H1 (cell line): ENCODE measurements around the gene CLDN7. TPM values are rescaled to one million over a fixed set of nuclear protein-coding genes. Genes with fewer than 3 reads are reported as not detected.
A peak's percentile ranks its signal among the peaks of the same experiment; 100 is the strongest.

Source experiments
- CTCF ChIA-PET: fragments of 300-600 bp; sonication (Branson Sonifier 250); formaldehyde crosslinking; loops from one replicate; lab custom pipeline; 2021; ENCODE audit not compliant: partially characterized antibody; lab: Charles Lee
- POLR2A ChIA-PET: fragments of 300-600 bp; sonication (Branson Sonifier 250); formaldehyde crosslinking; loops from one replicate; lab custom pipeline; 2021; ENCODE audit warnings: inconsistent platforms; ENCODE audit not compliant: partially characterized antibody; lab: Charles Lee
- DNase-seq, 2 experiments: peaks; one replicate each; pipeline versions ENCODE4 v3.0.0 to v3.0.0-alpha.2; 2010 to 2022; ENCODE audit warnings: low spot score in 2 of 2, low read depth in 1 of 2, mixed read lengths in 1 of 2
- FAIRE-seq: peaks from 2 replicates; lab custom pipeline; 2011; peaks lifted over from hg19 to GRCh38; lab: Jason Lieb, UNC
- H2AFZ ChIP-seq: 2 replicates; pipeline ENCODE4 v1.8.1; 2012; ENCODE audit warnings: low read length, inconsistent platforms
- H2AK5ac ChIP-seq: 2 replicates; pipeline ENCODE4 v1.6.1; 2013; ENCODE audit warnings: low read depth, low read length
- H2BK120ac ChIP-seq: replicated peaks from 2 replicates; pipeline ENCODE3; 2013; ENCODE audit warnings: low read depth, low read length, inconsistent platforms
- H2BK12ac ChIP-seq: 2 replicates; pipeline ENCODE4 v1.6.1; 2013; ENCODE audit warnings: low read depth, low read length
- H2BK15ac ChIP-seq: 2 replicates; pipeline ENCODE4 v1.6.1; 2013; ENCODE audit warnings: low read length
- H2BK20ac ChIP-seq: 2 replicates; pipeline ENCODE4 v1.6.1; 2013; ENCODE audit warnings: low read length
- H2BK5ac ChIP-seq: 2 replicates; pipeline ENCODE4 v1.6.1; 2013; ENCODE audit warnings: low read depth, low read length
- H3K14ac ChIP-seq: 2 replicates; pipeline ENCODE4 v1.6.1; 2013; ENCODE audit warnings: inconsistent platforms; ENCODE audit not compliant: insufficient read length
- H3K18ac ChIP-seq: 2 replicates; pipeline ENCODE4 v1.6.1; 2013; ENCODE audit warnings: low read length; ENCODE audit errors: extremely low read depth
- H3K23ac ChIP-seq: 2 replicates; pipeline ENCODE4 v1.6.1; 2013; ENCODE audit warnings: inconsistent platforms; ENCODE audit not compliant: insufficient read length
- H3K23me2 ChIP-seq: 2 replicates; pipeline ENCODE4 v1.6.1; 2013; ENCODE audit warnings: low read depth, low read length
- H3K27ac ChIP-seq: 2 replicates; pipeline ENCODE4 v1.6.1; 2011; ENCODE audit warnings: low read depth, low read length, inconsistent platforms
- H3K27me3 ChIP-seq, 4 experiments: replicated peaks in 1 of 4; 1 replicate in 1 of 4; 2 replicates in 3 of 4; pipeline versions ENCODE4 v1.6.1 to v1.8.1; 2011 to 2013; ENCODE audit warnings: low read length in 3 of 4, mild to moderate bottlenecking in 3 of 4, inconsistent platforms in 2 of 4, mixed read lengths in 2 of 4, moderate library complexity in 1 of 4; ENCODE audit not compliant: control insufficient read depth in 3 of 4, insufficient read depth in 3 of 4; ENCODE audit errors: extremely low read depth in 1 of 4
- H3K36me3 ChIP-seq, 4 experiments: 2 replicates each; pipeline versions ENCODE4 v1.6.1 to v1.8.1; 2011 to 2013; ENCODE audit warnings: mild to moderate bottlenecking in 4 of 4, low read length in 3 of 4, moderate library complexity in 2 of 4, control low read depth in 1 of 4, inconsistent platforms in 1 of 4; ENCODE audit not compliant: insufficient read depth in 4 of 4, control insufficient read depth in 2 of 4
- H3K4ac ChIP-seq: replicated peaks from 2 replicates; pipeline ENCODE3; 2013; ENCODE audit warnings: low read length, low read depth, mixed read lengths, inconsistent platforms; ENCODE audit not compliant: insufficient read length
- H3K4me1 ChIP-seq, 4 experiments: replicated peaks in 1 of 4; 1 replicate in 1 of 4; 2 replicates in 3 of 4; pipeline versions ENCODE4 v1.6.1 to v1.8.1; 2011 to 2013; ENCODE audit warnings: low read length in 3 of 4, inconsistent platforms in 2 of 4, mixed read lengths in 1 of 4; ENCODE audit not compliant: insufficient read depth in 4 of 4, control insufficient read depth in 3 of 4
- H3K4me2 ChIP-seq, 2 experiments: 2 replicates each; pipeline versions ENCODE4 v1.6.1 to v1.8.1; 2011 to 2013; ENCODE audit warnings: low read depth in 2 of 2, low read length in 2 of 2, control low read depth in 1 of 2, inconsistent platforms in 1 of 2, mild to moderate bottlenecking in 1 of 2; ENCODE audit not compliant: insufficient read depth in 1 of 2
- H3K4me3 ChIP-seq, 4 experiments: fragments of 200-600, 300-600 bp in 1 of 4; sonication (generic), shearing (Covaris generic), sonication (Bioruptor Twin) in 1 of 4; 2 replicates each; pipeline versions ENCODE4 v1.5.1 to v1.8.1; 2011 to 2016; ENCODE audit warnings: low read length in 4 of 4, low read depth in 3 of 4, control low read depth in 2 of 4, inconsistent platforms in 2 of 4, mild to moderate bottlenecking in 2 of 4, mixed read lengths in 1 of 4, moderate library complexity in 1 of 4; ENCODE audit not compliant: insufficient read depth in 2 of 4; ENCODE audit errors: extremely low read depth in 1 of 4
- H3K56ac ChIP-seq: replicated peaks from 2 replicates; pipeline ENCODE3; 2013; ENCODE audit warnings: low read depth, mild to moderate bottlenecking, mixed read lengths, low read length, inconsistent platforms; ENCODE audit not compliant: insufficient read length
- H3K79me1 ChIP-seq: 2 replicates; pipeline ENCODE4 v1.6.1; 2013; ENCODE audit warnings: low read depth, low read length, control low read depth
- H3K79me2 ChIP-seq, 2 experiments: 2 replicates each; pipeline versions ENCODE4 v1.6.1 to v1.8.1; 2012 to 2013; ENCODE audit warnings: low read length in 2 of 2, mild to moderate bottlenecking in 2 of 2, inconsistent platforms in 1 of 2; ENCODE audit not compliant: insufficient read depth in 2 of 2, control insufficient read depth in 1 of 2
- H3K9ac ChIP-seq, 4 experiments: replicated peaks in 1 of 4; 1 replicate in 1 of 4; 2 replicates in 3 of 4; pipeline versions ENCODE4 v1.6.1 to v1.8.1; 2011 to 2013; ENCODE audit warnings: low read depth in 3 of 4, low read length in 3 of 4, control low read depth in 2 of 4, mild to moderate bottlenecking in 2 of 4, moderate library complexity in 2 of 4, inconsistent platforms in 1 of 4; ENCODE audit errors: extremely low read depth in 1 of 4
- H3K9me3 ChIP-seq, 2 experiments: 2 replicates each; pipeline versions ENCODE4 v1.6.1 to v1.8.1; 2012 to 2013; ENCODE audit warnings: mild to moderate bottlenecking in 2 of 2, moderate library complexity in 2 of 2, control low read depth in 1 of 2, inconsistent platforms in 1 of 2, low read depth in 1 of 2, low read length in 1 of 2, mixed read lengths in 1 of 2; ENCODE audit not compliant: insufficient read depth in 2 of 2
- H4K20me1 ChIP-seq, 2 experiments: replicated peaks in 1 of 2; 2 replicates each; pipeline versions ENCODE3 to v1.8.1; 2011 to 2013; ENCODE audit warnings: inconsistent platforms in 2 of 2, low read length in 2 of 2, mild to moderate bottlenecking in 1 of 2; ENCODE audit not compliant: insufficient read depth in 2 of 2, control insufficient read depth in 1 of 2
- H4K5ac ChIP-seq: 2 replicates; pipeline ENCODE4 v1.6.1; 2013; ENCODE audit warnings: low read length, low read depth, mixed read lengths, inconsistent platforms; ENCODE audit not compliant: insufficient read length
- H4K8ac ChIP-seq: 2 replicates; pipeline ENCODE4 v1.8.0; 2013; ENCODE audit warnings: mild to moderate bottlenecking, moderate library complexity, low read length, inconsistent platforms; ENCODE audit not compliant: insufficient read depth; ENCODE audit errors: extremely low read depth
- H4K91ac ChIP-seq: replicated peaks from 2 replicates; pipeline ENCODE3; 2013; ENCODE audit warnings: low read length, mixed read lengths, inconsistent platforms; ENCODE audit not compliant: insufficient read length
- CHD2 ChIP-seq: IDR thresholded peaks from 2 replicates; pipeline ENCODE4 v1.6.1; 2012; ENCODE audit warnings: low read length, improper control_type of control experiment
- GABPA ChIP-seq: IDR thresholded peaks from 2 replicates; pipeline ENCODE4 v1.6.1; 2011; ENCODE audit warnings: mild to moderate bottlenecking, low read length, moderate library complexity, borderline replicate concordance; ENCODE audit not compliant: insufficient read depth
- HDAC2 ChIP-seq, 2 experiments: fragments of 300-600 bp in 1 of 2; sonication (generic) in 1 of 2; IDR thresholded peaks; 2 replicates each; pipeline ENCODE4 v1.6.1; 2011 to 2012; ENCODE audit warnings: low read depth in 2 of 2, low read length in 2 of 2, mild to moderate bottlenecking in 2 of 2, moderate library complexity in 2 of 2, borderline replicate concordance in 1 of 2, inconsistent platforms in 1 of 2
- POLR2A ChIP-seq, 2 experiments: IDR thresholded peaks; 1 replicate in 1 of 2; 2 replicates in 1 of 2; pipeline ENCODE4 v1.6.1; 2011; ENCODE audit warnings: low read depth in 2 of 2, low read length in 2 of 2, mild to moderate bottlenecking in 2 of 2; ENCODE audit errors: control extremely low read depth in 1 of 2
- POLR2AphosphoS5 ChIP-seq: IDR thresholded peaks from 2 replicates; pipeline ENCODE4 v1.6.1; 2011; ENCODE audit warnings: low read depth, low read length
- SP4 ChIP-seq: IDR thresholded peaks from 2 replicates; pipeline ENCODE4 v1.6.1; 2012; ENCODE audit warnings: low read length, inconsistent platforms
- TAF1 ChIP-seq: IDR thresholded peaks from 2 replicates; pipeline ENCODE4 v1.6.1; 2011; ENCODE audit warnings: mild to moderate bottlenecking, low read depth, low read length
- YY1 ChIP-seq: IDR thresholded peaks from 2 replicates; pipeline ENCODE4 v1.6.1; 2011; ENCODE audit warnings: low read depth, mild to moderate bottlenecking, low read length
- WGBS, 2 experiments: shearing (Covaris generic) in 1 of 2; methylation state at CpG; one replicate each; pipeline versions ENCODE4 v1.1.6 to v1.1.7; 2013 to 2015; ENCODE audit warnings: low lambda C conversion rate in 2 of 2, mixed read lengths in 2 of 2, inconsistent platforms in 1 of 2, low coverage in 1 of 2, missing lambda C conversion rate in 1 of 2; ENCODE audit not compliant: insufficient replicate concordance in 2 of 2, insufficient coverage in 1 of 2, insufficient read length in 1 of 2; ENCODE audit errors: extremely low coverage in 1 of 2, missing lambda C conversion rate in 1 of 2; 5-methylcytosine and 5-hydroxymethylcytosine counted together
- polyA plus RNA-seq, 7 experiments: library from polyadenylated mRNA; depleted of rRNA in 3 of 7; stranded (reverse) in 5 of 7; unstranded in 2 of 7; fragments of >200 nt in 5 of 7; fragments of 200-250 nt in 2 of 7; gene quantifications; 1 replicate in 5 of 7; 2 replicates in 1 of 7; 4 replicates in 1 of 7; pipeline versions ENCODE4 v1.2.1 to v1.2.3, GENCODE V29; 2011 to 2013; ENCODE audit warnings: missing spikeins in 2 of 7, mixed read lengths in 2 of 7
- total RNA-seq: library from RNA; stranded (reverse); fragmentation: NEBNext Ultra II Directional; extraction: Animal tissue kit (Norgen Biotek cat#: 25700); gene quantifications from 2 replicates; pipeline ENCODE4 v1.2.1, GENCODE V29; 2021
- TF ChIP-seq, protein P1 (sequence below): IDR thresholded peaks from 2 replicates; pipeline ENCODE4 v1.6.1; 2011; ENCODE audit warnings: low read length, improper control_type of control experiment

Gene CLDN7
- total and polyA plus RNA-seq, 2 of the 8 experiments (the other 6 are each of a cell fraction or from before 2014, with no cell fraction given) = 118 to 119 TPM

- TF ChIP-seq, protein P1, sequence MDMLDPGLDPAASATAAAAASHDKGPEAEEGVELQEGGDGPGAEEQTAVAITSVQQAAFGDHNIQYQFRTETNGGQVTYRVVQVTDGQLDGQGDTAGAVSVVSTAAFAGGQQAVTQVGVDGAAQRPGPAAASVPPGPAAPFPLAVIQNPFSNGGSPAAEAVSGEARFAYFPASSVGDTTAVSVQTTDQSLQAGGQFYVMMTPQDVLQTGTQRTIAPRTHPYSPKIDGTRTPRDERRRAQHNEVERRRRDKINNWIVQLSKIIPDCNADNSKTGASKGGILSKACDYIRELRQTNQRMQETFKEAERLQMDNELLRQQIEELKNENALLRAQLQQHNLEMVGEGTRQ = no peak
- TF ChIP-seq TAF1 (no peak), POLR2AphosphoS5 (0 out of 2 replicates have a peak, but pooled peaks have one; percentile 5), CHD2 (no peak), POLR2A (IDR thresholded peaks at IDR 0.05; ENCODE audit: control extremely low read depth in 1 of 2, low read depth in 2 of 2, low read length in 2 of 2) (peak; percentile 13 to 20; a peak in 1 of 3 replicates), YY1 (no peak), SP4 (peak; percentile 11; the same call in 1 of the 2 replicates), HDAC2 (IDR thresholded peaks at IDR 0.05; ENCODE audit: borderline replicate concordance in 1 of 2, low read depth in 2 of 2, low read length in 2 of 2) (no peak), GABPA (no peak)
- no peaks in the 10 kb centered on the region for H3K79me1 ChIP-seq
Observed at GRCh38 chr17:7221278-7222092, 40.8 kb downstream of the CLDN7 start.

More at GRCh38 chr17:7221278-7222092, 40.8 kb downstream of the CLDN7 start:
- WGBS, 2 experiments = 95% methylated on average over 10 of the region's 10 CpGs; no CpG with 5 or more reads in 1 of the 2 experiments
- Histone ChIP-seq H3K79me2 (peaks cover 0 to 5% of the 10 kb centered on the region in 2 experiments; a peak in 1 of 4 replicates), H3K4me3 (no peak overlapping the region), H3K4me1 (peaks cover 6 to 23% (median 14%) of the 10 kb centered on the region in 4 experiments), H3K27me3 (no peaks in the 10 kb centered on the region), H3K23me2 (peaks cover 8% of the 10 kb centered on the region; the same call in 1 of the 2 replicates), H3K14ac (no peak overlapping the region), H2AK5ac (no peak overlapping the region), H4K8ac (no peak overlapping the region), H3K9me3 (no peaks in the 10 kb centered on the region), H4K20me1 (peaks cover 10 to 28% of the 10 kb centered on the region in 2 experiments), H2BK15ac (no peak overlapping the region), H3K23ac (no peak overlapping the region), H3K4me2 (peak overlapping the region in 1 of 2 experiments; percentile 73; a peak in 1 of 4 replicates), H2BK12ac (no peak overlapping the region), H2AFZ (no peak overlapping the region), H2BK20ac (no peak overlapping the region), H3K56ac (no peak overlapping the region), H3K4ac (no peak overlapping the region), H4K91ac (no peak overlapping the region), H2BK5ac (no peak overlapping the region), H3K9ac (no peak overlapping the region), H3K36me3 (peaks cover 15 to 44% (median 34%) of the 10 kb centered on the region in 4 experiments), H4K5ac (no peak overlapping the region), H3K27ac (no peak overlapping the region), H2BK120ac (no peak overlapping the region), H3K18ac (no peak overlapping the region)
- DNase-seq (no peak), FAIRE-seq (no peak)
- POLR2A ChIA-PET = interaction anchor here (0.7 to 10.7 kb wide), 23 partner anchors 8 to 215 kb away, joined by 3 to 386 read pairs (median 4); partner anchors contain the start of genes CLDN7, CTDNEP1, DVL2 and ELP5
- CTCF ChIA-PET = interaction anchor here (0.6 to 4.3 kb wide), 15 partner anchors 10 to 177 kb away, joined by 3 to 46 read pairs (median 4); partner anchors contain the start of genes DVL2, GABARAP and PHF23
